HTERT RPE-1 (cell line): ENCODE data around the gene PNKD.

Source experiments
- in situ Hi-C: fragments of 300-500 bp; cut with MboI; formaldehyde crosslinking; loops from 4 replicates; pipeline ENCODE4 v1.14.3; 2020; ENCODE audit warnings: low sequenced_read_pairs

The PNKD gene

DNA sequence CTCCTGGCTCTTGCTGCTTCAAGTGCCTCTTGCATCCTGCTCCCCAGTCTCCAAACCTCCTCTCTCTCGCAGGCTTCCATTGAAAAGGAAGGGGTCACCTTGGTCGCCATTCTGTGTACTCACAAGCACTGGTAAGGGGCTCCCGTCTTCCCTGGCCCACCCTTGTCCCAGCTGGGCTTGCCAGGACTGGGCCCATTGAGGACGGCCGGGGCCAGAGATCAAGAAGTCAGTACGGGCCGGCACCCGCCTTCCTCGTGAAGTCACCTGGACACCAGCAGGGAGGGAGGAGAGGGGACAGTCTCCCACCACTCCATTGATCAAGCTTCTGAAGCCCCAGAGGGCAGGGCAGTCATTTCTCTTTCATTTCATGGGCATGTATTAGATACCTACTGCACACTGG is 70.3 kb downstream of the PNKD start:
- in situ Hi-C loops: no loop called here

DNA sequence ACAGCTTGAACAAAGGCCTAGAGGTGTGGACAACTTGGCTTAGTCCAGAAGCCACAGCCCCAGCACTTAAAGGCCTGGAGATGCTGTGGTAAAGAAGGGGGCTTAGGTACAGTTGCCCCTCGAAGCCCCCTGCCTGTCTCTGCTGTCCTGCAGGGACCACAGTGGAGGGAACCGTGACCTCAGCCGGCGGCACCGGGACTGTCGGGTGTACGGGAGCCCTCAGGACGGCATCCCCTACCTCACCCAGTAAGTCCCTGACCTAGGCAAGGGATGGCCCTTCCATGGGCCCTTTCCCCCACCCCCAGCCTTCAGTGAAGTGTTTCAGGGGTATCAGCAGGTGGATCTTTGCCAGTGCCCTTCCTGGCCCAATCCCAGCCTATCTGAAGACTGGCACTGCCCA is 71.1 kb downstream of the PNKD start:
- in situ Hi-C loops: no loop called here

DNA sequence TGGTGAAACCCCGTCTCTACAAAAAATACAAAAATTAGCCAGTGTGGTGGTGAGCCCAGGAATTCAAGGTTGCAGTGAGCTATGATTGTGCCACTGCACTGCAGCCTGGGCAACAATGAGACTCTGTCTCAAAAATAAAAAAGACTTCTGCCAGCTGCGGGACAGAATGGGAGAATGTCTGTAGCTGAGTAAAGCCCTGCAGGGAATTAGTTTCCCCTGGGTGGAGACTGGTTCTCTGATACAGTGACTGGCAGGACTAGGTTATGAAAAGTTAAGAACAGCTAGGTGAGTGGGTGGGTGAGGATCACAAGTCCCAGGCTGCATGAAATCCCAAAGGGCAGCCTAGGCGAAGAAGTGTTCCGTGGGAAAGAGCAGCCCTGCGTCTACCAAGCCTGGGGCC is 72.5 kb downstream of the PNKD start:
- in situ Hi-C loops: no loop called here

DNA sequence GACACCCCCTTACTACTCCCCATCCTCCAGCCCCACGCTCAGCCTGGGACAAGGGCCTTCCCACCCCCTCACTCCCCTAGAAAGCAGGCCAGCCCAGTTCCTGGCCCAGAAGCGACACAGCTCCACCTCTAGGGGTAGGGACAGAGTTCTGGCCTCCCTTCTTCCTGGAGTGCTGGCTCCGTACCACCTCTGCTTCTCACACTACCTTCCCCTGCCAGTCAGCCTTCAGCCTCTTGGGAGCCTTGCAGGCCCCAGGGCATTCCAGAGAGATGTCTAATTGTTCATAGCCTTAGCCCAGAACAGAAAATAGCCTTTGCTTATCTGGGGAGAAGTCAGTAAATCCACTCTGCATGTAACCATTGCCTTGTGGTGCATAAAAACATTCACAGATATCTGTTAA is 73.3 kb downstream of the PNKD start:
- in situ Hi-C loops: no loop called here

DNA sequence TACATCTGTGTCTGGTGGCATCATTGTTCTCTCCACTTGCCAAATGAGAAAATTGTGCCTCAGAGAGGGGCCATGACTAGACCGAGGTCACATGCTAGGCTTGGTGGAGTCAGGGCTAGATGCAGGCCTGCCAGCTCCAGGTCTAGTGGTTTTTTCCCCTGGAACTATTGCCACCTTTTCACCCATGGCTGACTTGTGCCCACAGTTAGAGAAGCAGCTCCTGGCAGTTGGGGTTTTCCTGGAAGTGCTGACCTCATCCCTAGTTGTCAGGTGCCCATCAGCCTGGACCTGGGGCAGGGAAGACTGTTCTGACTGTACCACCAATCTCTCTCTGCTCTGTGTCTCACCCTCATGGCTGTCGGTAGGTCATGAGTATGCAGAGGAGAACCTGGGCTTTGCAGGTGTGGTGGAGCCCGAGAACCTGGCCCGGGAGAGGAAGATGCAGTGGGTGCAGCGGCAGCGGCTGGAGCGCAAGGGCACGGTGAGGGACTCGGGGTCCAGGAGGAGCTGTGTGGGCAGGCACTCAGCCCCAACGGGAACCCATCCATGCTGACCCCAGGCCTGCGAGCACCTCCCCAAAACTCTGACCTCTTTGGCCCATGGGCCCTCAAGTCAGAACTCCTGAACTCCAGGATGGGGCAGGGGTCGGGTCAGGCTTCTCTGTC is 73.9 kb downstream of the PNKD start:
- in situ Hi-C loops: no loop called here

DNA sequence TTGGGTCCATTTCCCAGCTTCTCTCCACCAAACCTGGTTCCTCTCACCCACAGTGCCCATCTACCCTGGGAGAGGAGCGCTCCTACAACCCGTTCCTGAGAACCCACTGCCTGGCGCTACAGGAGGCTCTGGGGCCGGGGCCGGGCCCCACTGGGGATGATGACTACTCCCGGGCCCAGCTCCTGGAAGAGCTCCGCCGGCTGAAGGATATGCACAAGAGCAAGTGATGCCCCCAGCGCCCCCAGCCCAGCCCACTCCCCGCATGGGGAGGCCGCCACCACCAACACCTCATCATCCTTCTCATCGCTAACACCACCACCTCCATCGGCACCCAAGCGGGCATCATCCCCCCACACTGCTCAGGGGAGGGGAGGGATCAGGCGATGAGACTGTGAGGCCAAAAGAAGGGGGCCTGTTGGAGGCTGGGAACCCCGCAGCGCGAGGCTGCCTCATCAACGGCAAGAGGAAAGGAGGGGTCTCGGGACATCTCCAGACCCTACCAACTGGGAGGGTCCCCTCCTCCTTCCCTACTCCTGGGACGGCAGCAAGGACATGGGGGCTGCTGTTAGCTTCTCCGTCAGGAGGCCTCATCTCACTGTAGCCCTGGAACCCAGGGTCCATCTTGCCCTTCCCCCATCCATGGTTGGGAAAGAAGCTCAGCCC is 74.6 kb downstream of the PNKD start:
- in situ Hi-C loops: no loop called here

DNA sequence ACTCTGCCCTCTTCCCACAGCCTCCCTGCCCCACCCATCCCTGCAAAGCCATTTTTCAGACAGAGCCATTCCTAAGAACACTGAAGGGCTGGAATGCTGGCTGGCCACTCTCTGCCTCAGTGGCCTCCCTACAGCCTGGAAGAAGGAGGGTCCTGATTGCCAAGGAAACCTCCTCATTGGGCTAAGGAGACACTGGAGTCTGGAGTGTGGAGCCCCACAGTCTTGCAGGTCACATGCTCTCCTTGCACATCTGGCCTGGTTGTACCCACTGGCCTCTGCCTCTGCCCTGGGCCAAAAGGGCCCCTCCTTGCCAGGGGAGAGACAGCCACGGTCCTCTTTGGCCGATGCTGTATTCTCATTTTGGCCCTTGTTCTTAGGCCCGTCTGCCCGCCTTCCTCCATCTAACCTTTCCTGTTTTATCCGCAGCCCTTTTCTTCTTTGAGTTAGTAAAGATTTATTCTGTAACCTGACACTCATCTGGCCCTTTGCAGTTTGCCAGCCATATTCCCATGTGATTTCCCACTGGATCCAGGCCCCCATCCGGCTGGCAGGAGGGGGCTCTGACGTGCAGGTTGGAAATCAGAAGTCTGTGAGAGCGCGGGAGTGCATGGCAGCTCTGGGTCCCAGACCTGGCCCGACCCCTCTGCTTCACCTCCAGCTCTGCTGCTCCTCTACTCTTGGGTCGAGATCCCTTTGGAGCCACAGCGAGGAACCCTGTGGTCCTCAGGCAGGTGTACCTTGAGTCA is 75.3 kb downstream of the PNKD start:
- in situ Hi-C loops: no loop called here

DNA sequence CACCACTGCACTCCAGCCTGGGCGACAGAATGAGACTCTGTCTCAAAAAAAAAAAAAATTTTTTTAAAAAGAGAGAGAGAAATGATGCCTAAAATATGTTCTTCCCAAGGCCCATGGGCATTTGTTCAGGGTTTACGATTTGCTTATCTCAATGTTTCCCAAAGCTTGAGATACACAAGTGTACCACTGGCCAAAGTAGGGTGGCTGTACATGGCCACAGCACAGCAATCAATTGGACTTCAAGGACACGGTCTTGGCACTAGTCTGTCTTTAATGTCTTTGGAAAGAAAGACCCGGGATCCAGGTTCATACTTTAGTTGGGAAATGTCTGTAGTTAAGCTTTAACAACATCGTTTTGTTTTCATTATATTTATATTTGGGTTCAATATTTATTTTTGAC is 76.9 kb downstream of the PNKD start:
- in situ Hi-C loops: no loop called here

DNA sequence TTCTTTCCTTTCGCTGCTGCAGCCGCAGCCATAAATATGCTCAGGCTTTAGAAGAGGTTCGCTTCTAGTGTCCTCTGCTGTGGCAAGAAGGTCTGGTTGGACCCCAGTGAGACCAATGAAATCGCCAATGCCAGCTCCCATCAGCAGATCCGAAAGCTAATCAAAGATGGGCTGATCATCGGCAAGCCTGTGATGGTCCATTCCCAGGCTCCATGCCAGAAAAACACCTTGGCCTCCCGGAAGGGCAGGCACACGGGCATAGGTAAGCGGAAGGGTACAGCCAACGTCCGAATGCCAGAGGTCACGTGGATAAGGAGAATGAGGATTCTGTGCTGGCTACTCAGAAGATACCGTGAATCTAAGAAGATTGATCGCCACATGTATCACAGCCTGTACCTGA is 83.7 kb downstream of the PNKD start:
- in situ Hi-C loops: no loop called here

DNA sequence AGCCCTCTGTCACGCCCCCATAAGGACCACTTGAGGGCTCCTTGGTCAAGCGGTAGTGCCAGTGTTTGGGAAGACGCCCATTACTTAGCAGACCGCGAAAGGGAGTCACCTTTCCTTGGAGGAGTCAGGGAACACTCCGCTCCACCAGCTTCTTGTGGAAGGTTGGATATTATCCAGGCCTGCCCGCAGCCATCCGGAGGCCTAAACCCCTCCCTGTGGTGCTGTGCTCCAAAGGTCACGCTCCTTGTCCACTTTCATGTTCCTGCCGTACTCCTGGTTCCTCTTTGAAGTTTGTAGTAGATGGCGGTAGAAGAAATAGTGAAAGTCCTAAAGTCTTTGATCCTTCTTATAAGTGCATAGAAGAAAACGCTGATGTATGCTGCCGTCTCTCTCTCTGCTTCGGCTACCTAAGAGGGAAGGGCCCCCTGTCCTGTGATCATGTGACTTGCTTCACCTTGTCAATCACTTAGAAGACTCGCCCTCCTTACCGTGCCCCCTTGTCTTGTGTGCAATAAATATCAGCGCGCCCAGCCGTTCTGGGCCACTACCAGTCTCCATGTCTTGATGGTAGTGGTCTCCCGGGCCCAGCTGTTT is 84.6 kb downstream of the PNKD start:
- in situ Hi-C loops: no loop called here

DNA sequence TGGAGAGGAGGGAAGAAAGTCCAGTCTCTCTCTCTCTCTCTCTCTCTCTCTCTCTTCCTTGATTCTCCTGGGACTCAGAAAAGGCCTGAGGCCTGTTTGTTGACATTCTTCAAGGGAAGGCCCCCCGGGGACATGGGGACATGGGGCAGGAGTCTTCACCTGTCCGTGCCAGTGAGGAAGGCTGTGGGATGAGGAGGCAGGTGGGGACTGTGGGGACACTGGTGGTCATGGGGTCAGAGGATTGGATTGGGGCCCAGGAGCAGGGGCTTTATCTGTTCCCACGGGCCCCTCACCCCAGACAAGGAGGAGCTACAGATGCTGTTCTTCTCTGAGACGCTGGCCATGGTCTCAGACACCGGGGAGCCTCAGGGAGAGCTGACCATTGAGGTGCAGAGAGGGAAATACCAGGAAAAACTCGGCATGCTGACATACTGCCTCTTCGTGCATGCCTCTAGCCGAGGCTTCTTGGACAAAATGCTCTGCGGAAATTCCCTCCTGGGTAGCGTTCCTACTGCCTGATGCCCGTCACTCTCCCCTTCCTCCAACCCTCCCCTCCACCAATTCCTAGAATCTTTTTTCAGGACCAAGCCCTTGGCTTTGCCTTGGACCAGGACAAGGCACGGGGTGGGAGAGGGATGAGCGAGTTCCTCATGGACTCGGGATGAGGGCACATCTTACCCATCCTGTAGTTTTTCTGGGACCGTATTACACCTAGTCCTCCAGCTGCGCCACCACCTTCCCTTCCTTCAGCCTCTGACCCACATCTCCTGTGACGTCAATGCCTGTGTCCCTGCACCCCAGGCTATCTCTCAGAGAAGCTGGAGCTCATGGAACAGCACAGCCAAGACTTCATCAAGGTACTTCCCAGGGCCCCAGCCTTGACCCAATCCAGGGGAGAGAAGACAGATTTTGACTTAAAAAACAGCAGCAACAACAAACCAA is 87.2 kb downstream of the PNKD start:
- in situ Hi-C loops: no loop called here

DNA sequence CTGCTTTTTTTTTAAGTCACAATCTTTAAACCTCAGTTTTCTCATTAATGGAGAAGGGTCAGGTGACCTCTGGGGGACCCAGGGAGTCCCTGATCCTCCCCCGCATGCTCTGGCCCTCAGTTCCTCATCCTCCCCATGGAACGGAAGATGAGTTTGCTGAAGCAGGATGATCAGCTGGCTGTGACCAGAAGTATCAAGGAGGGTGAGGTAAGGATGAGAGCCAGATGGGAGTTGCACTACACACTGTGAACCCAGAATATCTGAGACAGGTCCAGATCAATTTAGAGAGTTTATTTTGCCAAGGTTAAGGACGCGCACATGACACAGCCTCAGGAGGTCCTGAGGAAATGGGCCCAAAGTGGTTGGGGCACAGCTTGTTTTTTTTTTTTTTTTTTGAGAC is 90.1 kb downstream of the PNKD start:
- in situ Hi-C loops: no loop called here

DNA sequence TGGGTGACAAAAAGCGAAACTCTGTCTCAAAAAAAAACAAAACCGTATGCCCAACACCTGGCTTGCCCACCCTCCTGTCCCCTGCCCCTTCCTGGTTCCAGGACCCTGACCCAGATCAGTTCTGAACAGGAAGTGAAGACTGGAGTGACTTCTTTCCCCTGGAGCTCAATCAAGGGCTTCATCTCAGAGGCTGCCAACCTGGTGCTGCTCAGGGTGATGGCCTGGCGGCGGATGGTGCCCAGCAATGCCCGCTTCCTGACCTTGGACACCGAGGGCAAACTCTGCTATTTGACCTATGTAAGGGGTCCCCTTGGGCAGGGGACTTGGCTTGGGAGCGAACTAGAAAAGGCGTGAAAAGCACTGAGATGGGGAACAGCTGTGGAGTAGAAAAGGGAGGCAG is 92.3 kb downstream of the PNKD start:
- in situ Hi-C loops: no loop called here

DNA sequence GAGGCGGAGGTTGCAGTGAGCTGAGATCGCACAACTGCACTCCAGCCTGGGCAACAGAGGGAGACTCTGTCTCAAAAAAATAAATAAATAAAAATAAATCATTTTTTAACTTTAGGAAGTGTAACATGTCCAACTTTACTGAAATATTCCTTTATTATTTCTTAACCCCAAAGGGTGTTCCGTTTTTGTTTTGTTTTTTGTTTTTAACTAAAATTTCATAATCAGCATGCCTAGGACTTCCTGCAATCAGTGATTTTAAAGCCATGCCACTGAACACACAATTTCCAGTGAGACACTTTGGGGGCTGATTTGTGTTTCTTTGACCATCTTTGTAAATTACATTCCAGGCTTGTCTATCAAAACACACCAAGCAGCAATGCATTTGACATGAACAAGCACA is 93.4 kb downstream of the PNKD start:
- in situ Hi-C loops: no loop called here

DNA sequence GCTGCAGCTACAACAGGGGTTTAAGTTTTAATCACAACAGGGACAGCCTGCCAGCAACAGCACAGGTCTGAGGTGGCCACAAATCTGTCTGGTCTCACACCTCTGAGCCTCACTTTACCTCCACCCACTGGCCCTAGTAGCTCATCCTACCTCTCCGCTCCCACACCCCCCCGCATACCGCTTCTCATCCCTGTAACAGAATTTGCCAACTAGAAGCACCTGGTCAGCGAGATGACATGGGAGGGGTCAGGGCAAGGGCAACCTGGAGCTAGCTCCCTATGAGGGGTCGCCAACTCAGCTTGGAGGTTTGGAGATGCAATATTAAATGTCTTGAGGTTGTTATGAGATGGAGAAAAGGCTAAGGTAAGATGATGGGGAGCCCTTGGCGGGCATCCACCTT is 93.9 kb downstream of the PNKD start:
- in situ Hi-C loops: no loop called here

DNA sequence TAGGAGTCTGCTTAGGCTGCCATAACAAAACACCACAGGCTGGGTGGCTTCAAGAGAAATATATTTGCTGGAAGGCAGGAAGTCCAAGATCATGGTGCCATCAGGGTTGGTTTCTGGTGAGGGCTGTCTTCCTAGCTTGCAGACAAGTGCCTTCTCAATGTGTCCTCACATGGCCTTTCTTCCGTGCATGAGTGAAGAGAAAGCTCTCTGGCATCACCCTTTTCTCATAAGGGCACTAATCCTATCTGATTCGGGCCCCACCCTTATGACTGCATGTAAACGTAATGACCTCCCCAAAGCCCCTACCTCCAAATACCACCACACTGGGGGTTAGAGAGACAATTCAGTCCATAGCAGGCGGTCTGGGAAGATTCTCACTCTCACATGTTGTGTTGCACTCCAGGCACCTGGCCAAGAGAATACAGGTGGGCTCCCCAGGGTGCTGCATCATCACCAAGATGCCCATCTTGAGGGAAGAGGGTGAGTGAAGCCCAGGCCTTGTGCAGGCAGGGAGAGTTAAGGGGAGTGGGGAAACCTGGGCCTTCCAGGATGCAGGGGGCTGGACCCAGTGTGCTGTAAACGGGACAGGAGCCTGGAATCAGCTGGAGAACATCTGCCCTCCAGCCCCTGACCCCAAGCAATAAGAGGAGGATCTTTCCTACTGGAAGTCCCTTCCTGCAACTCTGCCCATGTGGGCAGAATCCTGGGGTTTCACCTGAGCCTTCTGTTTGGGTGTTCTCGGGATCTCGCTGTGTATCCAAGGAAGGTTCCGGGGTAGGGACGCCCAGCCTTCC is 96.5 kb downstream of the PNKD start:
- in situ Hi-C loops: no loop called here

DNA sequence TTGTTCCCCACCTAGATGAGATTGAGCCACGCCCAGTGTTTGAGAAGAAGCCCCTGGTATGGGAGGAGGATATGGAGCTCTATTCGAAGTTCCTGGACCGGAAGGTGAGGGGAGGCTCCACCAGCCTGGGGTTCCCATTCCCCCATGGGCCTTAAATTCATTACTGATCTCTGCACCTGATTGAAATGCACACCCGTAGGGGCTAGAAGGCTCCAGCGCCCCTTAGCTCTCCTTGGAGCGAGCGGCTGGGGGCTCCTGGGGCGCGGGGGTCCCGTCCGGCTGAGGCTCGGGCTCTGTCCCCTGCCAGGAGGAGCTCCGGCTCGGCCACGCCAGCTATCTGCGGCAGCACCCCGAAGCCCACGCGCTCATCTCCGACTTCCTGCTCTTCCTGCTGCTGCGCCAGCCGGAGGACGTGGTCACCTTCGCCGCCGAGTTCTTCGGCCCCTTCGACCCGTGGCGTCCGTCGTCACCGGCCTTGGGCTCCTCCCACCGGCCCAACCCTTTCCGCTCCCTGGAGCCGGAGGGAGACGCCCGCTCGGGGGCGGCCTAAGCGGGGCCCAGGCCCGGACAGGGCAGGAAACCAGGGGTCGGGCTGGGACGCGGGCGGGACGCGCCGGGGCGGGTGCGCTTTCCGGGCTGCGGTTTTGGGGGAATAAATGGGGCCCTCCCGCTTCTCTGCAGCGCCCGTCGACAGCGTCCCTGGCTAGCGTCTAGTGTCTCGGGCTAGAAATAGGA is 97.3 kb downstream of the PNKD start:
- in situ Hi-C loops: no loop called here

DNA sequence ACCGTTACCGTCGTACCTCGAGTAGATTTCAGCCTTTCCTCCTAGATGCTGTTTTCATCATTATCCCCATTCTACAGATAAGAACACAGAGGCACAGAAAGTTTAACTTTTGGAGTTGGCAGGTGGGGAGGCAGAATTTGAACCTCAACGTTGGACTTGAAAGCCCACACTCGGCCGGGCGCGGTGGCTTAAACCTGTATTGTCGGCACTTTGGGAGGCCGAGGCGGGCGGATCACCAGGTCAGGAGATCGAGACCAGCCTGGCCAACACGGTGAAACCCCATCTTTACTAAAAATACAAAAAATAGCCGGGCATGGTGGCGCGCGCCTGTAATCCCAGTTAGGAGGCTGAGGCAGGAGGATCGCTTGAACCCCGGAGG is 97.8 kb downstream of the PNKD start:
- in situ Hi-C loops: no loop called here

DNA sequence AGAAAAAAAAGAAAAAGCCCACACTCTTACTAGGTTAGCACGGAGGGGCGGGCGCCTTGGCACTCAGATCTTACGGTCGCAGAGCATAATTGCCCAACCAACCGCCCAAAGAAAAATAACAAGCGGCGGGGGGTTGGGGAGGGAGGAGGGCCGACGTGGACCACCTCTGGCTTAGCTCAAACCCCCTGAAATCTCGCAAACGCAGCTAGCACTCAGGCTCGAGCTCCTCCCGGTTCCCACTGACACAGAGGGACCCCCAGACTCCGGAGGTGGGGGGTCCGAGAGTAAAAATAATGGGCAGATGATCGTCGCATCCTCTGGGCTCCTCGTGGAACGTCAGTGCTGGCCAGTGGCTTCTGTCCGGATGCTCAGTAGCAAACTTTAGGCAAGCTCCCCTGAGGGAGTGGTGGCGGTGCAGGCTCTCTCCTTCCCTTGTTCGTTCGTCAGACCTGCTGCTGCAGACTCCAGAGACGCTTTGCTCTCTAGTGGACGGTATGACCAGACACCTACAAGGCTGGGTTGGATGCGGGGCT is 98.4 kb downstream of the PNKD start:
- in situ Hi-C loops: no loop called here
